Measurements from ENCODE around the gene ACTR6. TPM values are rescaled to one million over a fixed set of nuclear protein-coding genes. Genes with fewer than 3 reads are reported as not detected.

The ACTR6 gene
- total RNA-seq, 1 experiment from 2014 or later = 34.9 TPM

DNA sequence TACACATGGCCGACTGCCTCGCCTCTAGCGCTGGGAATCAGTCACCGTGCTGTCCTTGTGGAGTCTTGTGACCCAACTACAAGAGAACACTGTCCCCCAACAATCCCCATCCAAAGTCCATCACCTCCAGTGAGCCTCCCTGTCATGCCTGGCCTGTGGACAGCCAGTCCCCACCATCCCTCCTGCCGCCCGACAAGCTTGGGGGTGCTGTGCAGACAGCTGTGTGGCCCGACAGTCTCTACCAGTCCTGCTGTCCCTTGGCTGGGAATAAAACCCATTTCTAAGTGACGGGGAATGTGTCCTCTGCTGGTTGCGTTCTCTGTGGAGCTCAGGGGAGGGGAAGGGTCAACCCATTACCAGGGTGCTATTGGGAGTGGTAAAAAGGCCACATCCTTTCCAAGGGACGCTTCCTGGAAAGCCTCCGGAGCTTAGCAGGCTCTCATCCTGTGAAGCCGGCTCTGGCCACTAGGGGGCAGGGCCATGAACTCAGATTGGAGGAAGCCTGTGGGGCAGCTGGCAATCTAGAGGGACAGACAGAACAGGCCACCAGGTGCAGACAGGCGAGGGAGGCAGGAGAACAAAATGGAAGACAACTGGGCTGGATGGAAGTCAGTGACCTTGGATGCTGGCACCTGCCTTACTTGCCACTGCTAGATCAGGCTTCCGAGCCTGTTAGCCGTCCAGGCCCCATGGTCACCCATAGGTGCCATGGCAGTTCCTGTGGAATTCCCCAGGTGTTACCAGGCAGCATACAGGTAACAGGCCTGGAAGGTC is 46.0 kb upstream of the ACTR6 start:
- H3K9me3 ChIP-seq (ENCODE audit: control insufficient read depth, low read depth, low read length) = no peaks in the 10 kb centered on the region
- H3K27ac Mint-ChIP-seq = peak overlapping the region; percentile 29 to 81 (median 75); a peak in 4 of 7 replicates
- H3K79me2 ChIP-seq (ENCODE audit: insufficient read depth, low read length) = no peaks in the 10 kb centered on the region
- H2AK5ac ChIP-seq (ENCODE audit: insufficient read length, low read length) = no peak overlapping the region
- WGBS (ENCODE audit: extremely low coverage, insufficient read length, low lambda C conversion rate) = no CpG with 5 or more reads among the region's 15 CpGs
- H3K27me3 ChIP-seq (ENCODE audit: insufficient read depth, low read length) = no peaks in the 10 kb centered on the region
- H3K4me3 Mint-ChIP-seq = no peak overlapping the region; a peak in 1 of 5 replicates
- no peak overlapping the region for H3K27ac ChIP-seq (ENCODE audit: insufficient read length, low read depth, low read length)
- no peak overlapping the region for H4K8ac ChIP-seq (replicated peaks; ENCODE audit: insufficient read length, low read depth, low read length)
- no peak overlapping the region for H3K4me2 ChIP-seq (ENCODE audit: insufficient read depth, insufficient read length, low read length)
- H2BK15ac ChIP-seq (ENCODE audit: low read depth, low read length) = no peak overlapping the region
- no peak overlapping the region for H2BK12ac ChIP-seq (ENCODE audit: insufficient read length, low read depth, low read length)
- no peak overlapping the region for H3K18ac ChIP-seq (ENCODE audit: insufficient read length, low read depth, low read length)
- peaks cover 4 to 19% (median 11%) of the 10 kb centered on the region in 3 experiments; a peak in 6 of 7 replicates for H3K36me3 Mint-ChIP-seq (ENCODE audit: insufficient read depth in 1 of 3, low read depth in 3 of 3)
- H2AFZ ChIP-seq (ENCODE audit: low read length) = no peak overlapping the region
- peaks cover 34 to 42% of the 10 kb centered on the region in 2 experiments for H3K4me1 Mint-ChIP-seq
- H3K14ac ChIP-seq (ENCODE audit: insufficient read depth, low read length) = no peak overlapping the region
- no peak overlapping the region for H3K56ac ChIP-seq (ENCODE audit: insufficient read length, low read depth, low read length)
- no peak overlapping the region for H2BK120ac ChIP-seq (ENCODE audit: low read depth, low read length, poor library complexity, severe bottlenecking)
- peaks cover 6 to 12% of the 10 kb centered on the region in 2 experiments for H3K9me3 Mint-ChIP-seq
- no peaks in the 10 kb centered on the region for H3K23me2 ChIP-seq (ENCODE audit: insufficient read length, low read depth, low read length, poor library complexity, severe bottlenecking)
- H4K20me1 ChIP-seq (ENCODE audit: control insufficient read depth, insufficient read depth, insufficient read length) = no peaks in the 10 kb centered on the region
- no peak overlapping the region for H3T11ph ChIP-seq (ENCODE audit: low read length)
- H3K23ac ChIP-seq (ENCODE audit: insufficient read length, low read depth, low read length) = no peak overlapping the region
- peaks cover 4% of the 10 kb centered on the region; the same call in 1 of the 2 replicates for H3K4me1 ChIP-seq (ENCODE audit: insufficient read depth, low read length)
- H2BK5ac ChIP-seq (ENCODE audit: insufficient read length, low read length) = no peak overlapping the region
- H3K9ac ChIP-seq (ENCODE audit: extremely low read depth, insufficient read length, low read length) = no peak overlapping the region
- DNase-seq = peak; percentile 97
- H4K91ac ChIP-seq (ENCODE audit: insufficient read length, low read depth, low read length) = no peak overlapping the region
- TF ChIP-seq CTCF (conservative IDR thresholded peaks at IDR 0.05) = peak; percentile 95
- H3K79me1 ChIP-seq (ENCODE audit: insufficient read depth, low read depth, low read length, poor library complexity, severe bottlenecking) = no peaks in the 10 kb centered on the region
- H3K27me3 Mint-ChIP-seq (ENCODE audit: low read depth) = no peaks in the 10 kb centered on the region
- no peak overlapping the region for H2BK20ac ChIP-seq (ENCODE audit: low read depth, low read length, poor library complexity, severe bottlenecking)
- H3K4ac ChIP-seq (ENCODE audit: low read depth, low read length) = no peak overlapping the region
- H4K5ac ChIP-seq (ENCODE audit: insufficient read length, low read depth, low read length) = no peak overlapping the region
